ENCODE results near the gene UBASH3B.

DNA sequence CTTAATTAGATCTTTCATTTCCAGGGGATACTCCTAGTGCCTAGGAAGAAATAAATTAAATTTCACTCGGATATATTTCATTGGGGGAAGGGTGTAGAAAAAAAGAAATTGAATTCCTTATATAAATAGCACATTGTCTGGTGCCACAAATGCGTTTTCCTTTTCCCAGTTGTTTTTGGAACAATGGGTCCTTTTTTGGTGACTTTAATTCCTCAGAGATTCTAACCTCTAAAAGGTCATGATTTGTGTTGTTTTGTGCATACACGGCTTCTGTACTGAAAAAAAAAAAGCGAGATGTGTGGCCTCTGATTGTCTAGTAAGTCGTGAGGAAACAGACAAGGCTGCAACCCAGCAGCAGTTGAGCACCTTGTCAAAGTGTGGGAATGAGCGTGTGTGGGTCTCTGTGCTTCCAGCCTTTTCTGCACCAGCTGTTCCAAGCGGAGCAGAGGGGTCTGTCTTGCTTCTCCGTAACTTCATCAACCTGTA, 118.3 kb downstream of the UBASH3B start:
- TF ChIP-seq, protein P1, sequence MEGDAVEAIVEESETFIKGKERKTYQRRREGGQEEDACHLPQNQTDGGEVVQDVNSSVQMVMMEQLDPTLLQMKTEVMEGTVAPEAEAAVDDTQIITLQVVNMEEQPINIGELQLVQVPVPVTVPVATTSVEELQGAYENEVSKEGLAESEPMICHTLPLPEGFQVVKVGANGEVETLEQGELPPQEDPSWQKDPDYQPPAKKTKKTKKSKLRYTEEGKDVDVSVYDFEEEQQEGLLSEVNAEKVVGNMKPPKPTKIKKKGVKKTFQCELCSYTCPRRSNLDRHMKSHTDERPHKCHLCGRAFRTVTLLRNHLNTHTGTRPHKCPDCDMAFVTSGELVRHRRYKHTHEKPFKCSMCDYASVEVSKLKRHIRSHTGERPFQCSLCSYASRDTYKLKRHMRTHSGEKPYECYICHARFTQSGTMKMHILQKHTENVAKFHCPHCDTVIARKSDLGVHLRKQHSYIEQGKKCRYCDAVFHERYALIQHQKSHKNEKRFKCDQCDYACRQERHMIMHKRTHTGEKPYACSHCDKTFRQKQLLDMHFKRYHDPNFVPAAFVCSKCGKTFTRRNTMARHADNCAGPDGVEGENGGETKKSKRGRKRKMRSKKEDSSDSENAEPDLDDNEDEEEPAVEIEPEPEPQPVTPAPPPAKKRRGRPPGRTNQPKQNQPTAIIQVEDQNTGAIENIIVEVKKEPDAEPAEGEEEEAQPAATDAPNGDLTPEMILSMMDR (conservative IDR thresholded peaks at IDR 0.05 in 1 of 2, IDR thresholded peaks at IDR 0.05 in 1 of 2; ENCODE audit: extremely low read depth in 1 of 2, insufficient read depth in 1 of 2, low read depth in 1 of 2, low read length in 2 of 2) = no peak
- no peak for TF ChIP-seq EZH2 (IDR thresholded peaks at IDR 0.05; ENCODE audit: borderline replicate concordance, low read length)
